RWPE1 (cell line): ENCODE data around the gene MVB12A.

ENCODE experiments used
- CTCF ChIA-PET: fragments of 350-600 bp; sonication (Branson Sonifier 250); formaldehyde crosslinking; extraction: SDS; loops from one replicate; lab custom pipeline; 2021; lab: Yijun Ruan, JAX
- POLR2A ChIA-PET: fragments of 400-600 bp; formaldehyde crosslinking; extraction: SDS; loops from one replicate; lab custom pipeline; 2020; ENCODE audit warnings: antibody characterized with exemption; ENCODE audit not compliant: low non-redundant PET; lab: Yijun Ruan, JAX
- DNase-seq: peaks from one replicate; pipeline ENCODE4 v3.0.0; 2012; ENCODE audit warnings: low spot score
- H3K27ac ChIP-seq: fragments of 450-650 bp; 2 replicates; pipeline ENCODE4 v1.5.1; 2017
- TF ChIP-seq, protein P1 (sequence below): fragments of 450-650 bp; conservative IDR thresholded peaks from 2 replicates; pipeline ENCODE4 v1.5.1; 2017; ENCODE audit warnings: low read depth, mild to moderate bottlenecking

The MVB12A gene

GRCh38 chr19:17393002-17393401 is 26.8 kb upstream of the MVB12A start:
- H3K27ac ChIP-seq = no peak overlapping the region
- POLR2A ChIA-PET = interaction anchor here (0.6 kb wide), 1 partner anchor 37 kb away, joined by 4 read pairs; no protein-coding TSS in a partner anchor
- DNase-seq = no peak
- TF ChIP-seq, protein P1, sequence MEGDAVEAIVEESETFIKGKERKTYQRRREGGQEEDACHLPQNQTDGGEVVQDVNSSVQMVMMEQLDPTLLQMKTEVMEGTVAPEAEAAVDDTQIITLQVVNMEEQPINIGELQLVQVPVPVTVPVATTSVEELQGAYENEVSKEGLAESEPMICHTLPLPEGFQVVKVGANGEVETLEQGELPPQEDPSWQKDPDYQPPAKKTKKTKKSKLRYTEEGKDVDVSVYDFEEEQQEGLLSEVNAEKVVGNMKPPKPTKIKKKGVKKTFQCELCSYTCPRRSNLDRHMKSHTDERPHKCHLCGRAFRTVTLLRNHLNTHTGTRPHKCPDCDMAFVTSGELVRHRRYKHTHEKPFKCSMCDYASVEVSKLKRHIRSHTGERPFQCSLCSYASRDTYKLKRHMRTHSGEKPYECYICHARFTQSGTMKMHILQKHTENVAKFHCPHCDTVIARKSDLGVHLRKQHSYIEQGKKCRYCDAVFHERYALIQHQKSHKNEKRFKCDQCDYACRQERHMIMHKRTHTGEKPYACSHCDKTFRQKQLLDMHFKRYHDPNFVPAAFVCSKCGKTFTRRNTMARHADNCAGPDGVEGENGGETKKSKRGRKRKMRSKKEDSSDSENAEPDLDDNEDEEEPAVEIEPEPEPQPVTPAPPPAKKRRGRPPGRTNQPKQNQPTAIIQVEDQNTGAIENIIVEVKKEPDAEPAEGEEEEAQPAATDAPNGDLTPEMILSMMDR = no peak
- CTCF ChIA-PET = interaction anchor here (2.1 kb wide), 1 partner anchor 100 kb away, joined by 8 read pairs; no protein-coding TSS in a partner anchor

DNA sequence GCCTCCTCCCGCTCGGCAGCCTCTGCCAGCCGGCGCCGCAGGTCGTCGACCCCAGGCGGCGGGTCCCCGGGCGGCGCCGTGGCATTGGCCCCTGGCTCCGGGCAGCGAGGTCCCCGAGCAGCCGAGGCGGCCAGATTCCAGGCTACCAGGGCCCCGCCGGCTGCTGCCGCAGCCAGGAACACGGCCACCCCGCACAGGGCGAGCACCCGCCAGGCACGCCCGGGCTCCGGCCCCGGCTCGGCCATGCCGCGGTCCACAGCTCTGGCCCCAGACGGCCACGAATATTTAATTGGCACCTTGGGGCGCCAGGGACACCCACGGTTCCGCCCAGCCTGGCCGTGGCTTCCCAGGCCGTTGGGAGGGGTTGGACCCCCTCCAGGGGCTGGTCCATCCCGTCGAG is 25.9 kb upstream of the MVB12A start, which contains the start of gene CCDC194:
CCDC194 (minus strand) TSS at position 283 of the 400 bp plus-strand sequence; CDS start at position 245, 38 bp downstream.
- CTCF ChIA-PET = interaction anchor here (0.6 to 2.1 kb wide), 2 partner anchors 10 to 101 kb away, joined by 3 to 8 read pairs; no protein-coding TSS in a partner anchor

DNA sequence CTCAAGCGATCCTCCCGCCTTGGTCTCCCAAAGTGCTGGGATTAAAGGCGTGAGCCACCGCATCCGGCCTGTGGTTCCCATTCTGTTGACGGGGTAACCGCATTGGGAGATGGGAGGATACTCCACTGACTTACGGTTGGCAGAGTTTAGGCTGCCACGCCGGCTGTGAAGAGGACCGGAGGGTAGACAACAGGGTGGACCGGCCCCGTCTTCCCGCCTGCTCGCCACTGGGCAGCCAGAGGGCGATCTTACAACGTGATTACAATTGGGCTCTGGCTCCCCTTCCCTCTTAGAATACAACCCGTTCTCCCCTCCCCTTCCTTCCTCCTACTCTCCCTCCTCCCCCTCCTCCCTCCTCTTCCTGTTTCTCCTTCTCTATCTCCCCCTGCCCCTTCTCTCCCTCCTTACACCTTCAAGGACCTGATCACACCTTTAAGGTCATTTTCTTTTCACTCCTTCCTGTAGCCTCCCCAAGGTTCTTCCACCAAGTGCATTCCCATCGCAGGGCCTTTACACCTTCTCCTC is 24.9 kb upstream of the MVB12A start:
- TF ChIP-seq, protein P1 = peak; percentile 78
- DNase-seq = peak; percentile 74
- H3K27ac ChIP-seq = 0 out of 2 replicates have a peak overlapping the region, but pooled peaks have one; percentile 8
- CTCF ChIA-PET = interaction anchor here (0.6 kb wide), 2 partner anchors 9 to 65 kb away, joined by 3 read pairs; no protein-coding TSS in a partner anchor
- POLR2A ChIA-PET = interaction anchor here (0.7 kb wide), 2 partner anchors 25 to 94 kb away, joined by 3 to 5 read pairs; partner anchors contain the start of gene MVB12A

More for the DNA sequence above, 25.9 kb upstream of the MVB12A start, which contains the start of gene CCDC194:
- no peak for DNase-seq
- H3K27ac ChIP-seq = no peak within 1 kb of the TSS
- POLR2A ChIA-PET = no interaction called here
- TF ChIP-seq, protein P1 = no peak

DNA sequence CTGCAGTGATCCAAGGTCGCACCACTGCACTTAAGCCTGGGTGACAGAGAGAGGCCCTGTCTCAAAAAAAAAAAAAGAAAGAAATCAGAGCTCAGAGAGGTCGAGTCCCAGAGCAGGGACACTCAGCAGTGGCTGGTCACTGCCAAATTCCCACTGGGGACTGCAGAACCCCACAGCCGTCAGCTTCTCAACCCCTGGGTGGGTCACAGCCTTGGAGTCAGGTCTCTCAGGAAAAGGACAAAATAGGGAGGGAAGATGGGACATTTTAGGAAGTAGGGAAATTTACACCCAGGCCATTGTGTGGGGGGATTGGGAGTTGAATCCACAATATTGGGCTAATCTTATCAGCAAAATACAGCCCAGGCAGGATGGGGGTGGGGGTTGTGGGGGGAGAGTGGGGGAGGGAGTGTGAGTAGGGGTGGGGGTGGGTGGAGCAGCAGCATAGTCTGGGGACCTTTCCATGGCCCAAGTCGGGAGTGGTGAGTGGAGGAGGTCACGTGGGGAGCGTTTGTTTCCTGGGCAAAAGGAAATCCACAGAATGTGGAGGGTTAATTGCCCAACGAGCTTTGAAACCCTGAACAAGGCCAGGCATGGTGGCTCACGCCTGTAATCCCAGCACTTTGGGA is 20.8 kb upstream of the MVB12A start:
- DNase-seq = no peak
- no peak overlapping the region for H3K27ac ChIP-seq
- TF ChIP-seq, protein P1 = no peak
- ChIA-PET CTCF (interaction anchor here (1.7 kb wide), 1 partner anchor 67 kb away, joined by 5 read pairs; no protein-coding TSS in a partner anchor), POLR2A (interaction anchor here (0.5 kb wide), 1 partner anchor 21 kb away, joined by 3 read pairs; the partner anchor contains the start of gene MVB12A)

DNA sequence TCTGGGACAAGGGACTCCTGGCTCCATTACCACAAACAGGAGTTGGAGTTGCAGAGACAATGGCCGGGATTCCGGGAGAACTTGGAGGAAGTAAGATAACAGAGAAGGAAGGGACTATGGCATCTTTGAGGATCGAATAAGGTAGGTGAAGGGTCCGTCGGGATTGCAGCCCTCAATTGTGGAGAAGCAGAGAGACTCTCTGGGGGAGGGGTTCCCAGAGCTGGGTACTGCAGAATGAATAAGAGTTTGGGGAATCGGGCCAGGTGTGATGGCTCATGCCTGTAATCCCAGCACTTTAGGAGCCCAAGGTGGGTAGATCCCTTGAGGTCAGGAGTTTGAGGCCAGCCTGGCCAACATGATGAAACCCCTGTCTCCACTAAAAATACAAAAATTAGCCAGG is 18.2 kb upstream of the MVB12A start:
- ChIA-PET CTCF (no interaction called here), POLR2A (no interaction called here)
- no peak for DNase-seq
- H3K27ac ChIP-seq = no peak overlapping the region
- TF ChIP-seq, protein P1 = no peak
